ENCODE results near the gene ATG4C. TPM values are rescaled to one million over a fixed set of nuclear protein-coding genes. Genes with fewer than 3 reads are reported as not detected.

The ATG4C gene
- total RNA-seq, 6 experiments from 2014 or later: 9.4 to 11.7 (median 10.6) TPM

DNA sequence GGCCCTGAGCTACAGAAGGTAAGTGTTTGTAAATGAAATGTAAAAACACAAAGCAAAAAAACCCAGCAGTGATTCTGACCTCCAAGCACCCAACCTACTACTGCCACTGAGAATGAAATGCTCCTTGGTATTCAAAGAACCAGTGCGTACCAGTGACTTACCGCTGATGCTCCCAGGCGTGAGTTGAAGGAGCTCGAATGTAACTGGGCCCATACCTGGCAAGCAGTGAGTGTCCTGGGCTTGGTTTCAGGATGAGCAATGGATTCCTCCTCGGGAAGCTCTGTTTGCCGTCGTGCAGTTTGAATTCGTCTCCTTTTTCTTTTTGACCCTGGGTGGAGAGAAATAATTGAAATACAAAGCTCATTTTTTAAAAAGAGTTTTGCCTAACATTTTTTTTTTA lies 121.9 kb downstream of the ATG4C start:
- no peaks in the 10 kb centered on the region for H3K9me3 Mint-ChIP-seq
- H3K36me3 Mint-ChIP-seq (ENCODE audit: low read depth): no peaks in the 10 kb centered on the region
- no peak overlapping the region for H3K4me3 Mint-ChIP-seq
- H3K27ac Mint-ChIP-seq: no peak overlapping the region
- TF ChIP-seq, protein P1, sequence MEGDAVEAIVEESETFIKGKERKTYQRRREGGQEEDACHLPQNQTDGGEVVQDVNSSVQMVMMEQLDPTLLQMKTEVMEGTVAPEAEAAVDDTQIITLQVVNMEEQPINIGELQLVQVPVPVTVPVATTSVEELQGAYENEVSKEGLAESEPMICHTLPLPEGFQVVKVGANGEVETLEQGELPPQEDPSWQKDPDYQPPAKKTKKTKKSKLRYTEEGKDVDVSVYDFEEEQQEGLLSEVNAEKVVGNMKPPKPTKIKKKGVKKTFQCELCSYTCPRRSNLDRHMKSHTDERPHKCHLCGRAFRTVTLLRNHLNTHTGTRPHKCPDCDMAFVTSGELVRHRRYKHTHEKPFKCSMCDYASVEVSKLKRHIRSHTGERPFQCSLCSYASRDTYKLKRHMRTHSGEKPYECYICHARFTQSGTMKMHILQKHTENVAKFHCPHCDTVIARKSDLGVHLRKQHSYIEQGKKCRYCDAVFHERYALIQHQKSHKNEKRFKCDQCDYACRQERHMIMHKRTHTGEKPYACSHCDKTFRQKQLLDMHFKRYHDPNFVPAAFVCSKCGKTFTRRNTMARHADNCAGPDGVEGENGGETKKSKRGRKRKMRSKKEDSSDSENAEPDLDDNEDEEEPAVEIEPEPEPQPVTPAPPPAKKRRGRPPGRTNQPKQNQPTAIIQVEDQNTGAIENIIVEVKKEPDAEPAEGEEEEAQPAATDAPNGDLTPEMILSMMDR (IDR thresholded peaks at IDR 0.05): no peak
- H3K4me1 Mint-ChIP-seq (ENCODE audit: low read depth): peaks cover 19% of the 10 kb centered on the region; the same call in 1 of the 2 replicates
- peaks cover 2% of the 10 kb centered on the region; the same call in 1 of the 2 replicates for H3K27me3 Mint-ChIP-seq (ENCODE audit: insufficient read depth)
- no peak for DNase-seq

DNA sequence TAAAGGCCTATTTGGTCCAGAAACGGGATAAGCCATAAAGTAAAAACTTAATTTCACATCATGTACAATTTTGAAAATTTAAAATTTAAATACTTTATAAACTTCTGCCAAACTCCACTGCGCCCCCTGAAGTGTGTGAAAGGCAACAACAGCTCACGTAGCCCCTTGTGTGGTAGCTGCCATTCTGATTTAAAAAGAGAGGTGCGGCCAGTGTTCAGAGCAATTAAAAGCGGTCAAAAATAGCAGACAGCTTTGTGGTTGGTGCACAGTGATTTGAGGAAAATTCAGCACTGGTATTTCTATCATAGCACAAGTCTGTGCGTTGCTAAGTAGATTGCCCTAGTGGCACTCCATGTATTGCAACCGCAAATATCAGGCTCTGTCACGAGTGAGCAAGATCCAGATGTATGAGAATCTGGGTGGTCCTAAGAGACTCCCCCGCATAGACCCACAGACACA lies 122.5 kb downstream of the ATG4C start:
- TF ChIP-seq, protein P1 (IDR thresholded peaks at IDR 0.05): peak; percentile 75
- Mint-ChIP-seq H3K9me3 (no peaks in the 10 kb centered on the region), H3K4me1 (ENCODE audit: low read depth) (peaks cover 19% of the 10 kb centered on the region; the same call in 1 of the 2 replicates), H3K4me3 (no peak overlapping the region), H3K27me3 (ENCODE audit: insufficient read depth) (peaks cover 2% of the 10 kb centered on the region; the same call in 1 of the 2 replicates), H3K36me3 (ENCODE audit: low read depth) (no peaks in the 10 kb centered on the region), H3K27ac (no peak overlapping the region)
- peak; percentile 7 for DNase-seq

DNA sequence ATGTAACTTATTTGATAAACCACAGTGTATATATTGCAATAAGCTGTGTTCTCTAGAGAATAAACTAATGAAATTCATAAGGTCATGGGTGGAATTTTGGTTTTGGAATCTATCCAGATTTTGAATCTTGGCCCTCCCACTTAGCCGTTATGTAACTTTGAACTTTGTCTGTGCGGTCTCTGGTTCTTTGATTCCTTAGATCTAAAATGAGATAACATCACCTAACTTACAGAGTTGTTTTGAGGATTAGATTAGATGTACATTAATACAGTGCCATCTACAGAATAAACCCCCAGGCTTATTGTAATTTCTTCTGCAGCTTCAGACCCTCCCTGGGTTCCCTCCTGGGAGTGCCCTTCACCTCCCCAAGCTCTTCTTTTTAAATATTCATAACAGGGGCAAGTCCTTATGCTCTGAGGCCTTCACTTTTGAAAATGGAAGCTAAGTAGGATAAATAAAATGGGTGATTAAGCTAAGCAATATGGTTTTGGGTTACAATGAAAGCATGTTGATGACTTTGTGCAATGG lies 124.3 kb downstream of the ATG4C start:
- Mint-ChIP-seq H3K36me3 (ENCODE audit: low read depth) (no peaks in the 10 kb centered on the region), H3K27me3 (ENCODE audit: insufficient read depth) (peaks cover 2% of the 10 kb centered on the region; the same call in 1 of the 2 replicates), H3K9me3 (no peaks in the 10 kb centered on the region), H3K4me3 (no peak overlapping the region), H3K27ac (no peak overlapping the region), H3K4me1 (ENCODE audit: low read depth) (peaks cover 6% of the 10 kb centered on the region; the same call in 1 of the 2 replicates)
- TF ChIP-seq, protein P1 (IDR thresholded peaks at IDR 0.05): no peak
- no peak for DNase-seq

DNA sequence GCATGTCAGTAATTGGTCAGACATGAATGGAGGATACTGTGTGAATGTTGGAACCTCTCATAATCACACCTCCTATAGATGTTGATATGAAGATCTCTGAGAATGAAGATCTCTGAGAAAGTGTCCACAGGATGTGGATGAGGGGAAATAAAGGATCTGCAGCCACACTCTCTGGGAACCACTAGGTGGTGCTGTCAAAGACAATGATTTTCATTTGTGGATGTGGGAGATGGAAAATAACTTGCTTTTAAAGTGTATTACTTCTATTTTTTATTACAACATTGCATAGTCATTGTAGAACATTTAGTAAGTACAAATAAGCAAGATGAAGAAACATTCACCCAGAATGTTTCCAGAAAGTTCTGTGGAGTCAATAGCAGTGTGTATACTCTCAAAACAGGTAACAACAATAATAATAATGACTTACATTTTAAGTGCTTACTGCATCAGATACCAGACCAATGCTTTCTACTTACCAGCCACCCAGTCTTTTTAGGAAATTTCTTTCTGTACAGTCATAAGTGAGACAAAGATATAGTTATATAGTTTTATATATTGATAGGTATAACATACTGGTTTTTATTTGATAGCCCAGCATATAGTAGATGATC lies 128.2 kb downstream of the ATG4C start:
- no peak overlapping the region for H3K4me3 Mint-ChIP-seq
- TF ChIP-seq, protein P1 (IDR thresholded peaks at IDR 0.05): peak; percentile 89
- no peak overlapping the region for H3K27ac Mint-ChIP-seq
- peak; percentile 41 for DNase-seq
- H3K4me1 Mint-ChIP-seq (ENCODE audit: low read depth): no peaks in the 10 kb centered on the region; the same call in 1 of the 2 replicates
- no peaks in the 10 kb centered on the region for H3K36me3 Mint-ChIP-seq (ENCODE audit: low read depth)
- no peaks in the 10 kb centered on the region; the same call in 1 of the 2 replicates for H3K27me3 Mint-ChIP-seq (ENCODE audit: insufficient read depth)
- no peaks in the 10 kb centered on the region for H3K9me3 Mint-ChIP-seq

Other genes with a start within 250 kb of the ATG4C start
- not detected for gene ANGPTL3, start 186.6 kb upstream of the ATG4C start, total RNA-seq (2021; fragmentation: NEBNext Ultra II Directional; extraction: Animal tissue kit (Norgen Biotek cat#: 25700))
- 100 to 1,000 TPM in 3 of 6 experiments, 10 to 100 TPM in 3; 93.3 to 115 (median 105) TPM for gene DOCK7, start 95.7 kb upstream of the ATG4C start, total RNA-seq (2021; fragmentation: NEBNext Ultra II Directional; extraction: Animal tissue kit (Norgen Biotek cat#: 25700))